ENCODE measurements around the gene CIDEB.

CIDEB gene

GRCh38 chr14:24269910-24270536 is 37.8 kb downstream of the CIDEB start:
- no peak for DNase-seq (ENCODE audit: low read depth)

- DNase-seq (ENCODE audit: low read depth): no peak
These were observed 38.4 kb downstream of the CIDEB start for GRCh38 chr14:24269368-24269767.

GRCh38 chr14:24268225-24268624 is 39.6 kb downstream of the CIDEB start:
- DNase-seq (ENCODE audit: low read depth): no peak

DNA sequence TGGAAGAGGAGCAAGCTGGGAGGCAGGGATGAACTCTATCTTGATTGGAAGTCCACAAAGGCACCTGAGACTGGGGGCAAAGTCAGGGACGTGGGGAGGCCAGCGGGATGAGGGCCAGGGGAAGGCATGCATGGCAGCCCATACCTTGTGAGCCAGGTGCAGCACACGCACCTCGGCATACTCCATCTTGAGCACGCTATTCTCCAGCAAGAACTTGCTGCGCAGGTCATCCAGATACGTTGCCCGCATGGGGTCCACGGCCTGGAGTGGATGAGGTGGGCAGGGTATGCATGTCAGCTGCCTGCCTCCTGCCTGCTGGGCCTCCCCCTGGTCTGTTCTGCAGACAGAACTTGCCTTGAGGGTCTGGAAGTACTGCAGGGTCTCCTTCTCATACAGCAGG is 40.3 kb downstream of the CIDEB start:
- DNase-seq (ENCODE audit: low read depth): no peak

- no peak for DNase-seq (ENCODE audit: low read depth)
These were observed 41.2 kb downstream of the CIDEB start for GRCh38 chr14:24266344-24267244.

- no peak for DNase-seq (ENCODE audit: low read depth)
These were observed 43.5 kb downstream of the CIDEB start for GRCh38 chr14:24264298-24264697.

- no peak for DNase-seq (ENCODE audit: low read depth)
These were observed 43.9 kb downstream of the CIDEB start for GRCh38 chr14:24263848-24264247.

GRCh38 chr14:24262821-24263733 is 44.7 kb downstream of the CIDEB start, which contains the start of gene TGM1:
Gene TGM1 (minus strand): TSS chr14:24263177. CDS start chr14:24262352, 825 bp downstream.
- DNase-seq (ENCODE audit: low read depth): no peak

DNA sequence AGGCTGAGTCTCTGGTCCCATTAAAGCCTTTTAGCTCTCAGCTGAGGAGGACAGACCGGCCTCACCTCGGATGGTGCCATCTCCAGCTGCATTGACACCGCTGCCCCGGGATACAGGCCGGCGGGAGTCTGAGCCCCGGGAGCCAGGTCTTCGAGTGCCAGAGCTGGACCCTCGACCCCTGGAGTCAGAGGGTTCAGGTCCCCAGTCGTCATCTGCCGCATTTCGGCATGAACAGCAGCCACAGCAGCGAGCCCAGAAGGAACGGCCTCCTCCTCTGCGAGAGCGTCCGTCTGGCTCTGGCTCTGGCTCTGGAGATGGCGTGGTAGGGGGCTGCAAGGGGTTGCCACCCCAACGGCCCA is 45.8 kb downstream of the CIDEB start:
- no peak for DNase-seq (ENCODE audit: low read depth)

GRCh38 chr14:24261256-24261968 is 46.4 kb downstream of the CIDEB start:
- no peak for DNase-seq (ENCODE audit: low read depth)

DNA sequence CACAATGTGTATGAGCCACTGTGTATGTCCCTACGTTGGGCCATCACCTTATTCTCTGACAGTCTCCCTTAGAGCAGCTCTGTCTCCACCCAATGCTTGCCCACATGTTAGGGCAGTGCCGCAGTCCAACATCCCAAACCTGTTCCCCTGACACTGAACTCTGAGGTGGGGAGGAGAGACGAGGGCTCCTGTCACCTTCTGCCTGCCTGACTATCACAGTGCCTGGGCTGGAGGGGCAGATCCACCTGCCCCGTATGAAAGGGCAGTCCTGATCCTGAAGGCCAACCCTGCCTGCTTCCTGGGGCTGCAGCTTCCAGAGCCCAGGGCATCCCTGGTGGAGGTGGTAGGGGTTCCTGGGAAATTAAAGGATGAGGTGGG is 47.0 kb downstream of the CIDEB start:
- no peak for DNase-seq (ENCODE audit: low read depth)

DNA sequence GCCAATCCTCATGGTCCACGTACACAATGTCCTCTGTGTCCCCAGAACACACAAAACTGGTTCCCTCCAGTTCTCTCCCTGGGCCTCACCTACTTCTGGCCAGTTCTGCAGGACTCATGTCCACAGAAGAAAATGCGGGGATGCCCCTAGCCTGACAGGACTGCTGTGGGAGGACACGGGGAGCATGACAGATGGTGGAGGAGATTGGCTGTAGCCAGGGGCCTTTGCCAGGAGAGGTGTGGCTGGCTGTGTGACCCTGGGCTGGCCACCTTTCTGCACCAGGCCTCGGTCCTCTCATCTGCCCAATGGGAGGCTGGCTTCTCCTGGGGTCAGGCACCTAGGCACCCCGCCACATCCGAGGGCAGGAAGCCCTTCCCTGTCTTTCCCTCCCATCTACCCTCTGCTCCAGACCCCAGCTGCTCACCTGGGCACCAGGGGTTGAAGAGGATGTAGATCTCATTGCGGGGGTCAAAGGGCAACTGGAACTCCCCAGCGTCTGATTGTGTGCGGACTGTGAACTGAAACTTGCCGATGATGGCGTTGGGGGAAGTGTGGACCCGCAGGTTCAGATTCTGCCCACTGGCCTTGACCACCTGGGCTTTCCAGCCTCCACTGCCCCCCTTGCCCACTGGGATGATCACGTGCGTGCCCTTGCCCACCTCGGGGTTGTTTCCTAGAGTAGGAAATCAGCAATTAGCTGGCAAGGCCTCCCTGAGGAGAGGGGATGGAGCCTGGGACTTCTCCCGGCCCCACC is 47.6 kb downstream of the CIDEB start:
- DNase-seq (ENCODE audit: low read depth): no peak

GRCh38 chr14:24259282-24260025 is 48.3 kb downstream of the CIDEB start:
- no peak for DNase-seq (ENCODE audit: low read depth)

DNA sequence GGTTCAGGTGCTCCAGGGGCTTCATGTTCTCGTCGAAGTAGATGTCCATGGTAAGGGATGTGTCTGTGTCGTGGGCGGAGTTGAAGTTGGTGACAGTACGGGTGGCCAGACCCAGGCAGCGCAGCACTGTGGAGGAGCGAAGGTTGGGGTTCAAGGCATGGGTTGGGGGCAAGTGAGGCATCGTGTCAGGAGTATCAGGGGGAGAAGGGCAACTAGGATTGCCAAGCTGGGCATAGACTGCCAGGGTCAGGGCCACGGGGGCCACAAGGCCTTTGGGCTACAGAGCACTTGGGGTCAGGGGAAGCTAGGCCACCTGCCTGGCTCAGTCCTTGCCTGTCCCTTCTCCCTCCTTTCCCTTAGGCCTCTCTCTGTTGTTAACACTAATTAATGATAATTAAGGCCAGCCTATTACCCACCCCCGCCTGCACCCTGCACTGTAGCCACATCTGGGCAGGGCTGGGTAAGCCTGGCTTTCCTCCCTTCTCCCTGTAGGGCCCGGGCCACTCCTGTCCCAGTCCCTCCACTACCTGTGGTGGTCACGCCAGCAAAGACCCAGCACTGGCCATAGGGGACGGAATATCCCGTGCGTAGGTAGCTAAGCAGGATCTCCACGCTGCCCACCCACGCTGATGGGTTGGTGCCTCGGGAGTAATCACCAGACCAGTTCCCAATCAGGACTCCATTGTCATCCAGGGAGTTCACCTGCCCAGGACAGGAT is 49.1 kb downstream of the CIDEB start:
- no peak for DNase-seq (ENCODE audit: low read depth)

GRCh38 chr14:24258119-24258518 is 49.7 kb downstream of the CIDEB start:
- DNase-seq (ENCODE audit: low read depth): no peak

DNA sequence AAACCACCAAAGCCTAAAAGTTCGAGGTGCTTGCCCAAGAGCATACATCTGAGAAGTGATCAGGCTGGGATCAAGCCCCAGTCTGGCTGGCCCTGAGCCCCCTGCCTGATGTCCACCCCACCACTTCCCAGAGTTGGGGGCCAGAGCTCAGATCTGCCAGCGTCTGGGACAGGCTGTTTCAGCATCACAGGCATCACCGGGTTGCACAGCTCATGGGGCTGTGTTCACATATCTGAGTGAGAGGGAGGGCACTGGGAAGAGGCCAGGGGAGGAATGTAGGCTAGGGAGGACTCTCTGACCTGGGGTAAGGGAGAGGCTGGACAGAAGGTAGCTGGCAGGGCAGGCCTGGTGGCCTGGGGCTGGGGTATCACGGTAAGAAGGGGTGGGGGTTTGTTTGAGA is 50.8 kb downstream of the CIDEB start:
- DNase-seq (ENCODE audit: low read depth): no peak

DNA sequence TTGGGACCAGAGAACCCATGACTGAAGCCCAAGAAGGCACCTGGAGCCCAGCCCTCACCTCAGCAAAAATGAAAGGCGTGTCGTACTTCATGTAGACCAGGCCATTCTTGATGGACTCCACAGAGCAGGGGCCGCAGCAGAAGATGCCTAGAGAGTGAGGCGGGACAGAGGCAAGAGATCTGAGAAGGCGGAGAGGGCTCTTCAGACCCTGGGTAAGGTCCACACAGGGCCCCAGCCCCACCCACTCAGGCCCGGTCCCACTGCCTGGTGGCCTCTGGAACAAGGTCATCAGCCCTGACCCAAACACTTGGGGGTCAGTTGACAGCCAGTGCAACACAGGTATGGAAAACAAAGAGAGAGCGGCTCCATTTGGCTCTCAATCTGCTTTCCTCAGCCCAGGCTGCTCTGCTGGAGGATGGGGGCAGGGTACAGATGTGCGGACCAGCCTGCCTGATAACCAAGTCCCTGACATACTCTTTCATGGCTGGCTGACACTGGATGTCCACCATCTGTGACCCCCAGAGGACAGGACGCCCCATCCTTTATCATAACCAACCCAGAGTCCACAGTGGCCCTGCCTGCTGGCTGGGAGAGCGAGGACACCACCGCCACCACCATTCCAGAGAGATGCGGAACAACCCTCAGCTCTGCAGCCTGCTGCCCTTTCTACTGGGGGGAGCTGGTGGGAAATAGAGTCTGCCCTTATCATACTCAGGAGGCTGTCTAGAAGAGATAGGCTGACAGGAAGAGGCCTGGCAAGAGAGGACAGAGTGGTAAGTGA is 51.7 kb downstream of the CIDEB start:
- DNase-seq (ENCODE audit: low read depth): no peak

DNA sequence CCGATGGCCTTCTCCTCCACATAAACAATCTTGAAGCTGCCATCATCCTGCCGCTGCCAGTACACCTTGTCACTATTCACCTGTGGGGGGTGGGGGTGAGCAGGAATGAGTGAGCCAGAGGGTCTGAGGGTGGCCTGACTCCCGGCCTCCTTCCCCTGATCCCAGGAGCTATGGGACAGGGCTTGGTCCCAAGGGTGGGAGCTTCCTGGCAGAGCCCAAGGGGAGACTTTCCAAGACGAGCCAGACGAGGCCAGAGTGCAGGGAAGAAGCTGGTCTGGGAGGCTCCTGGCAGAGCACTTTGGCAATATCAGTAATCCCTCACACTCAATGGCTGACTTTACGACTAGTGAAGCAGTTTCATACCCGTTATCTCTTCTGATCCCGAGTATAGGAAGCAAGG is 52.3 kb downstream of the CIDEB start:
- DNase-seq (ENCODE audit: low read depth): no peak

All from activated T-helper 1 cell treated with Interleukin-2 at 50 U/mL for 16 hours (primary cell).